A673 (cell line): Measurements from ENCODE around the gene MAFF.

Experiments
- EZH2 ChIP-seq: fragments of 200-600 bp; sonication (generic); IDR thresholded peaks from 2 replicates; pipeline ENCODE4 v1.6.1; 2017; ENCODE audit warnings: borderline replicate concordance, low read depth, mild to moderate bottlenecking, mixed read lengths, antibody characterized with exemption, low read length; ENCODE audit not compliant: poor library complexity, severe bottlenecking
- TF ChIP-seq, protein P1 (sequence below): fragments of 300-800, 200-600 bp; sonication (generic); conservative IDR thresholded peaks from 2 replicates; pipeline ENCODE4 v1.5.1; 2017; ENCODE audit warnings: low read depth, mild to moderate bottlenecking, antibody characterized with exemption, low read length, moderate library complexity, mixed read lengths

DNA sequence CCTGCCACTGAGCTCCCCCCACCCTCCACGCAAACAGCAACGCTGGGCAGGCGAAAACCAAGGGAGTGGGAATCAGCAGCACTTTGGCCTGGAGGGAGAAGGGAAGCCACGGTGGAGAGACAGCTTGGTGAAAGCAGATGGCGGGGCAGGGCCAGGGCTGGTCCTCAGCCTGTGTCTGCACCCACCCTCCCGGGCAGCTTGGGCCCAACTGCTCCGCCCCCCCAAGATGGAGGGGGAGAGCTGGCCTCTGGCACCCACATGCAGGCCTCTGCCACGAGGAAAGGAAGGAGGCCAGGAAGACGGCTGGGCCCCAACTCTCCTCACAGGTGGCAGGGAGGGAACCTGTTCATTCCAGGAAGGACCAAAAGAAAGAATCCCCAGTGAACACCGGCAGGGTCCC, 17.8 kb downstream of the MAFF start:
- no peak for TF ChIP-seq EZH2
- TF ChIP-seq, protein P1, sequence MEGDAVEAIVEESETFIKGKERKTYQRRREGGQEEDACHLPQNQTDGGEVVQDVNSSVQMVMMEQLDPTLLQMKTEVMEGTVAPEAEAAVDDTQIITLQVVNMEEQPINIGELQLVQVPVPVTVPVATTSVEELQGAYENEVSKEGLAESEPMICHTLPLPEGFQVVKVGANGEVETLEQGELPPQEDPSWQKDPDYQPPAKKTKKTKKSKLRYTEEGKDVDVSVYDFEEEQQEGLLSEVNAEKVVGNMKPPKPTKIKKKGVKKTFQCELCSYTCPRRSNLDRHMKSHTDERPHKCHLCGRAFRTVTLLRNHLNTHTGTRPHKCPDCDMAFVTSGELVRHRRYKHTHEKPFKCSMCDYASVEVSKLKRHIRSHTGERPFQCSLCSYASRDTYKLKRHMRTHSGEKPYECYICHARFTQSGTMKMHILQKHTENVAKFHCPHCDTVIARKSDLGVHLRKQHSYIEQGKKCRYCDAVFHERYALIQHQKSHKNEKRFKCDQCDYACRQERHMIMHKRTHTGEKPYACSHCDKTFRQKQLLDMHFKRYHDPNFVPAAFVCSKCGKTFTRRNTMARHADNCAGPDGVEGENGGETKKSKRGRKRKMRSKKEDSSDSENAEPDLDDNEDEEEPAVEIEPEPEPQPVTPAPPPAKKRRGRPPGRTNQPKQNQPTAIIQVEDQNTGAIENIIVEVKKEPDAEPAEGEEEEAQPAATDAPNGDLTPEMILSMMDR: no peak
